ENCODE results near the gene UBE2D2.

The UBE2D2 gene

GRCh38 chr5:139660105-139660922 lies 99.2 kb downstream of the UBE2D2 start:
- TF ChIP-seq FOXM1 (IDR thresholded peaks at IDR 0.05; ENCODE audit: borderline replicate concordance, low read depth) (0 out of 2 replicates have a peak, but pooled peaks have one; percentile 75), YY1 (IDR thresholded peaks at IDR 0.05; ENCODE audit: low read depth) (0 out of 2 replicates have a peak, but pooled peaks have one; percentile 25), MAX (IDR thresholded peaks at IDR 0.05) (peak; percentile 69), NFIC (IDR thresholded peaks at IDR 0.05) (peak; percentile 45; the same call in 1 of the 2 replicates), ZBTB7A (IDR thresholded peaks at IDR 0.05; ENCODE audit: low read depth) (0 out of 2 replicates have a peak, but pooled peaks have one; percentile 5), USF1 (IDR thresholded peaks at IDR 0.05) (no peak; the same call in 1 of the 2 replicates), CREB1 (IDR thresholded peaks at IDR 0.05; ENCODE audit: low read depth) (no peak), TCF12 (IDR thresholded peaks at IDR 0.05; ENCODE audit: low read depth) (peak; percentile 67; the same call in 1 of the 2 replicates)

- TF ChIP-seq FOXM1 (IDR thresholded peaks at IDR 0.05; ENCODE audit: borderline replicate concordance, low read depth) (peak; percentile 37; the same call in 1 of the 2 replicates), TEAD4 (IDR thresholded peaks at IDR 0.05) (peak; percentile 37; the same call in 1 of the 2 replicates), EP300 (IDR thresholded peaks at IDR 0.05; ENCODE audit: borderline replicate concordance) (peak; percentile 76), RAD21 (IDR thresholded peaks at IDR 0.05; ENCODE audit: low read depth) (peak; percentile 21; the same call in 1 of the 2 replicates), NFIC (IDR thresholded peaks at IDR 0.05) (peak; percentile 46; the same call in 1 of the 2 replicates), ZBTB7A (IDR thresholded peaks at IDR 0.05; ENCODE audit: low read depth) (no peak), EGR1 (IDR thresholded peaks at IDR 0.05) (no peak), TCF12 (IDR thresholded peaks at IDR 0.05; ENCODE audit: low read depth) (peak; percentile 66; the same call in 1 of the 2 replicates), TAF1 (IDR thresholded peaks at IDR 0.05; ENCODE audit: low read depth) (0 out of 2 replicates have a peak, but pooled peaks have one; percentile 31), CEBPB (IDR thresholded peaks at IDR 0.05) (no peak), YY1 (IDR thresholded peaks at IDR 0.05; ENCODE audit: low read depth) (peak; percentile 79), USF1 (IDR thresholded peaks at IDR 0.05) (peak; percentile 7; the same call in 1 of the 2 replicates), REST (IDR thresholded peaks at IDR 0.05; ENCODE audit: low read depth) (no peak), MAX (IDR thresholded peaks at IDR 0.05) (peak; percentile 72; the same call in 1 of the 2 replicates), CREB1 (IDR thresholded peaks at IDR 0.05; ENCODE audit: low read depth) (0 out of 2 replicates have a peak, but pooled peaks have one; percentile 28)
Observed at GRCh38 chr5:139660923-139661814, 100.0 kb downstream of the UBE2D2 start.

GRCh38 chr5:139662617-139663016 lies 101.5 kb downstream of the UBE2D2 start:
- TF ChIP-seq MAX (IDR thresholded peaks at IDR 0.05) (no peak; the same call in 1 of the 2 replicates), REST (IDR thresholded peaks at IDR 0.05; ENCODE audit: low read depth) (no peak), RAD21 (IDR thresholded peaks at IDR 0.05; ENCODE audit: low read depth) (no peak)

DNA sequence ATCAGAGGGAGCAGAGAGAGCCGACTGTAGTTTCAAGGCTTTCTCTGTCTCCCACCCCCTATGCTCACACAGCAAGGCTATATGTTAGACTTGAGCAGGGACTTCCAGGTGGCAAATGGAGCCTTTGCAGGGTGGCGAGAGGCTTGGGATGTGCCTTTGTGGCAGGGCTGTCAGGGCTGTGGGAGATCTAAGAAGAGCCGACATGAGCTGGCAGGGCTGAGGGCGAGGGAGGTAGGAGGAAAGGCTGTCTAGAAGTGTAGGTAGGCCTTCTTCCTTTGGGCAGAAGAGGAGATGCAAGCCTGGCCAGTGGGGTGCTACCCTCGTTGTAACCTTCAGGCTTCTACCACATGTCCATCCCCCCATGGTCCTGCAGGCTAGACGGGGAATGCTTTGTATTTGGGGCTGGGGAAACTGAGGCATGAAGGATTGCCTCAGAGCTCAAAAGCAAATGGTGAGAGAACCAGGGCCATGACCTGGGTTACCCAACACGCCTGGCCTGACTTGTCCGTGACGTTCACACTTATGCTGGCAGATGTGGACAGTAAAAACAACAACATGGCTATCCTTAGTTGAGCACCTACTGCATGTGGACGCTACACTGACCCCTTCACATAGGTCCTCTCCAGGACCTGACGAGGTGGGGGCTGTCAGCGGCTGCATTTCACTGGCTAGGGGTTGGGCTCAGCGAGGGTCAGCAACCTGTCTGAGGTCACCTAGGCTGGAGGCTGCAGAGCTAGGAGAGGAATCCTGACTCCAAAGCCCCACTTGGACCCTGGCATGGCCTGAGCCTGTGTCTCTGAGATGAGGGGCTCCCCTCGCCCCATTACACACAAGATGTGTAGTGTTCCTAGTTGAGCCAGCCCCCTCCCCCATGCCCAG lies 102.3 kb downstream of the UBE2D2 start:
- TF ChIP-seq FOXM1 (IDR thresholded peaks at IDR 0.05; ENCODE audit: borderline replicate concordance, low read depth) = no peak
- no peak for TF ChIP-seq TAF1 (IDR thresholded peaks at IDR 0.05; ENCODE audit: low read depth)
- TF ChIP-seq NFIC (IDR thresholded peaks at IDR 0.05) = no peak
- no peak for TF ChIP-seq TCF12 (IDR thresholded peaks at IDR 0.05; ENCODE audit: low read depth)
- TF ChIP-seq ZBTB7A (IDR thresholded peaks at IDR 0.05; ENCODE audit: low read depth) = no peak
- TF ChIP-seq YY1 (IDR thresholded peaks at IDR 0.05; ENCODE audit: low read depth) = no peak
- TF ChIP-seq TEAD4 (IDR thresholded peaks at IDR 0.05) = no peak
- TF ChIP-seq EP300 (IDR thresholded peaks at IDR 0.05; ENCODE audit: borderline replicate concordance) = no peak
- TF ChIP-seq MAX (IDR thresholded peaks at IDR 0.05) = no peak
- TF ChIP-seq USF1 (IDR thresholded peaks at IDR 0.05) = no peak
- TF ChIP-seq RAD21 (IDR thresholded peaks at IDR 0.05; ENCODE audit: low read depth) = no peak
- TF ChIP-seq REST (IDR thresholded peaks at IDR 0.05; ENCODE audit: low read depth) = no peak
- TF ChIP-seq CEBPB (IDR thresholded peaks at IDR 0.05) = no peak
- no peak for TF ChIP-seq EGR1 (IDR thresholded peaks at IDR 0.05)
- no peak for TF ChIP-seq CREB1 (IDR thresholded peaks at IDR 0.05; ENCODE audit: low read depth)
